Lower lobe of right lung (tissue), 2 donors: ENCODE data around the gene TFAP2A. TPM values are rescaled to one million over a fixed set of nuclear protein-coding genes. Genes with fewer than 3 reads are reported as not detected.

ENCODE experiments used
- ATAC-seq, 2 donors: fragments of 200-7000 bp; cut with Tn5 transposase; one replicate each; pipeline ENCODE4 v1.9.1; 2020 to 2022; ENCODE audit warnings: mild to moderate bottlenecking in 2 of 2, moderate library complexity in 2 of 2
- DNase-seq: peaks from one replicate; pipeline ENCODE4 v3.0.0-alpha.2; 2020
- H3K27ac ChIP-seq: fragments of 200-600 bp; one replicate; pipeline ENCODE4 v1.8.0; 2022
- H3K27me3 ChIP-seq: fragments of 200-600 bp; one replicate; pipeline ENCODE4 v1.8.0; 2022; ENCODE audit warnings: low read depth
- H3K36me3 ChIP-seq: fragments of 200-600 bp; one replicate; pipeline ENCODE4 v1.8.0; 2022; ENCODE audit warnings: mild to moderate bottlenecking
- H3K4me1 ChIP-seq: fragments of 200-600 bp; one replicate; pipeline ENCODE4 v1.8.0; 2022
- H3K4me3 ChIP-seq: fragments of 200-600 bp; one replicate; pipeline ENCODE4 v1.8.0; 2022; ENCODE audit warnings: mild to moderate bottlenecking
- H3K9me3 ChIP-seq: fragments of 200-600 bp; one replicate; pipeline ENCODE4 v1.8.0; 2022
- intact Hi-C: fragments of 100-400 bp; cut with DNase I; formaldehyde crosslinking; loops from one replicate; pipeline ENCODE4 v1.11.0; 2022
- total RNA-seq: library from RNA; stranded (reverse); fragmentation: NEBNext Ultra II Directional; extraction: Animal tissue kit (Norgen Biotek cat#: 25700); gene quantifications from one replicate; pipeline ENCODE4 v1.2.1, GENCODE V29; 2021
- TF ChIP-seq, protein P1 (sequence below): fragments of 200-600 bp; IDR thresholded peaks from one replicate; pipeline ENCODE4 v1.8.0; 2022; ENCODE audit warnings: antibody characterized with exemption, mild to moderate bottlenecking
- donor health status: DM: no; HTN: yes; CAD: no; lungs with severe emphysema.

Gene TFAP2A
- total RNA-seq, 1 donor from 2014 or later = 0.47 TPM

DNA sequence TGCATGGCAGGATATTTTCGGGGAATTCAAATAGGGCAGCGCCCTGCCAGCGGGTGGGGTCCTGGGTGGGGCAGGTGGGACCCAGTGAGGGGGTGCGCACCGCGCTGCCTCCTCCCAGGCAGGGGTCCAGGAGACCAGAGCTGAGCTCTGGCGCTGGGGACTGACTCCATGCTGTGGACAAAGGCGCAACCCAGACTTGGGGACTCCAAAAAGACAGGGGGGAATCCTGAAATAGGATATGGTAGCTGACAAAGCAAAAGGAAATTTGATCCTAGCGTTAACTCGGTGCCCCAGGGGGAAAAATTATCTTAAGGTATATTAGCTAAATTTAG lies 23.6 kb downstream of the TFAP2A start:
- TF ChIP-seq, protein P1, sequence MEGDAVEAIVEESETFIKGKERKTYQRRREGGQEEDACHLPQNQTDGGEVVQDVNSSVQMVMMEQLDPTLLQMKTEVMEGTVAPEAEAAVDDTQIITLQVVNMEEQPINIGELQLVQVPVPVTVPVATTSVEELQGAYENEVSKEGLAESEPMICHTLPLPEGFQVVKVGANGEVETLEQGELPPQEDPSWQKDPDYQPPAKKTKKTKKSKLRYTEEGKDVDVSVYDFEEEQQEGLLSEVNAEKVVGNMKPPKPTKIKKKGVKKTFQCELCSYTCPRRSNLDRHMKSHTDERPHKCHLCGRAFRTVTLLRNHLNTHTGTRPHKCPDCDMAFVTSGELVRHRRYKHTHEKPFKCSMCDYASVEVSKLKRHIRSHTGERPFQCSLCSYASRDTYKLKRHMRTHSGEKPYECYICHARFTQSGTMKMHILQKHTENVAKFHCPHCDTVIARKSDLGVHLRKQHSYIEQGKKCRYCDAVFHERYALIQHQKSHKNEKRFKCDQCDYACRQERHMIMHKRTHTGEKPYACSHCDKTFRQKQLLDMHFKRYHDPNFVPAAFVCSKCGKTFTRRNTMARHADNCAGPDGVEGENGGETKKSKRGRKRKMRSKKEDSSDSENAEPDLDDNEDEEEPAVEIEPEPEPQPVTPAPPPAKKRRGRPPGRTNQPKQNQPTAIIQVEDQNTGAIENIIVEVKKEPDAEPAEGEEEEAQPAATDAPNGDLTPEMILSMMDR = no peak
- DNase-seq = no peak

DNA sequence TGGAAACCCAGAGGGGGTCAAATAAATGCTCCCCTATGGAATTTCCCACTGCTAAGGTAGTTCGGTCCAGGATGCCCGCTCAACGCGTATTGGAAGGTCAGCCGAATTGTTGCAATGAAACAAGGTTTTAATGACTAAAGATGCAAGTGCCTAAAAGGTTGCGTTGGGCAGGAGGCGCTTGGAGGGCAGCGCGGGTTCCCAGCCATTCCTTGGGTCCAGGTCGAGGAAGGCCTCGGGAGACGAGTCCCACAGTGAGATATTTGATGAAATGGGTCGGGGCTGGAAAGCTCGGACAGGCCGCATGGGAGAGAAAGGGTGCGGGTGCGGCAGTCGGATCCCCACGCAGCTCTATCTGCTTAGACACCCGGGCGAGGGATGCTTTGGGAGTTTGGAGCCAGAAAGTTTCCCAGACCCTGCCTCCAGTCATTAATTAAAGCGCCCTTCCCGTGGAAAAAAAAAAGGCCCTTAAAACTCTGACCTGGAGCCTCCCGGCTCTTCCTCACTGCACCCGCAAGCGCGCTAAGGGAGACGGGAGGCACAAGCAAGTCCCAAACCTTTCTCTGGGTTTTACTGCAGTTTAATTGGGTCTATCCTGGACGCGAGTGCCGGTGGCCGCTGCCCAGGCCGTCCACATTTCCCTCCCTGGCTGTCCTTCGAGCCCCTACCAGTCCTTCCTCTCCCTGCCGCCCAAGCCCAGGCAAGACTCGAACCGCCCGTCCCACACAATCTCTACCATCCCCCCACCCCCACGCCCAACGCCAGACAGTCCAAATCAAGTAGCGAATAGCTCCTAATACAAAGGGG lies 24.2 kb downstream of the TFAP2A start:
- intact Hi-C loops = no loop called here
- H3K27ac ChIP-seq = no peak overlapping the region
- peaks cover 98% of the 10 kb centered on the region for H3K27me3 ChIP-seq
- no peaks in the 10 kb centered on the region for H3K36me3 ChIP-seq
- no peaks in the 10 kb centered on the region for H3K9me3 ChIP-seq
- DNase-seq (no peak), ATAC-seq (no peak)
- no peak overlapping the region for H3K4me3 ChIP-seq
- TF ChIP-seq, protein P1 = no peak
- no peaks in the 10 kb centered on the region for H3K4me1 ChIP-seq

More for the DNA sequence above, 23.6 kb downstream of the TFAP2A start:
- H3K27me3 ChIP-seq = peaks cover 98% of the 10 kb centered on the region
- H3K27ac ChIP-seq = no peak overlapping the region
- intact Hi-C loops = no loop called here
- H3K4me1 ChIP-seq = no peaks in the 10 kb centered on the region
- no peaks in the 10 kb centered on the region for H3K36me3 ChIP-seq
- ATAC-seq = no peak
- no peaks in the 10 kb centered on the region for H3K9me3 ChIP-seq
- H3K4me3 ChIP-seq = no peak overlapping the region

DNA sequence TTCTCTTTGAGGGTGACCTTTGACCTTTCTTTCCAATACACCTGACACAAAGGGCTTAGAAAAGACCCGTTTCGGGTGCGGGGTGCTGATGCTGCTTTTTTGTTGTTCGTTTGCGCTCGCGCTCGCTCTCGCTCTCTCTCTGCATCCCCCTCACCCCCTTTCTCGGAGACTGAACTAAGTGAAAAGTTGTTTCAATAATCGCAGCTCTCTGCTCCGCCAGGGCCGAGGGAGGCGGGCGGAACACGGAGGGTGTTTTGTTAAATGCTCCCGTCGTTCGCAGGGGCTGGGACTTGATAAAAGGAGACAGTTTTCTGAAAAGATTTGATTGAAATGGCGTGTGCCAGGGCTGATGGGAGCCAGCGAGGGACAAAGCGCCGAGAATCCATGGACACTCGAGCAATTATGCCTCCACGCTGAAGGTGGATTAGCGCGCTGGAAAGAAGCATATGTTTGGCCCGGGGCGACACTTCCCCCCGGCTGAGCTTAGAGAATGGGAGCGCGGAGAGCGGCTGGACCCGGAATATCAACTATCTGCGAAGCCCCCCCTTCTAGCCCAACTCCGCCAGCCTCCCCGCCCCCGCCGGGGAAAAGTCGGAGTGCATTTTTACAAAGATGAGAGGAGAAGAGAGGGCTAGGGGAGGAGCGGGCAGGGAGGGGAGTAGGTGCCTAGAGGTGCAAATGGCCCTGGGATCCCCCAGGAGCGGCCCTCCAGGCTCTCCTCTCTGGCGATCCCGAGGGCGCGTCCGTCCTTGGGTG lies 25.0 kb downstream of the TFAP2A start:
- no peak for ATAC-seq
- Histone ChIP-seq H3K4me3 (no peak overlapping the region), H3K36me3 (no peaks in the 10 kb centered on the region), H3K27me3 (peaks cover 98% of the 10 kb centered on the region), H3K9me3 (no peaks in the 10 kb centered on the region), H3K4me1 (no peaks in the 10 kb centered on the region), H3K27ac (no peak overlapping the region)
- intact Hi-C loops = no loop called here
- TF ChIP-seq, protein P1 = no peak
- DNase-seq = no peak

DNA sequence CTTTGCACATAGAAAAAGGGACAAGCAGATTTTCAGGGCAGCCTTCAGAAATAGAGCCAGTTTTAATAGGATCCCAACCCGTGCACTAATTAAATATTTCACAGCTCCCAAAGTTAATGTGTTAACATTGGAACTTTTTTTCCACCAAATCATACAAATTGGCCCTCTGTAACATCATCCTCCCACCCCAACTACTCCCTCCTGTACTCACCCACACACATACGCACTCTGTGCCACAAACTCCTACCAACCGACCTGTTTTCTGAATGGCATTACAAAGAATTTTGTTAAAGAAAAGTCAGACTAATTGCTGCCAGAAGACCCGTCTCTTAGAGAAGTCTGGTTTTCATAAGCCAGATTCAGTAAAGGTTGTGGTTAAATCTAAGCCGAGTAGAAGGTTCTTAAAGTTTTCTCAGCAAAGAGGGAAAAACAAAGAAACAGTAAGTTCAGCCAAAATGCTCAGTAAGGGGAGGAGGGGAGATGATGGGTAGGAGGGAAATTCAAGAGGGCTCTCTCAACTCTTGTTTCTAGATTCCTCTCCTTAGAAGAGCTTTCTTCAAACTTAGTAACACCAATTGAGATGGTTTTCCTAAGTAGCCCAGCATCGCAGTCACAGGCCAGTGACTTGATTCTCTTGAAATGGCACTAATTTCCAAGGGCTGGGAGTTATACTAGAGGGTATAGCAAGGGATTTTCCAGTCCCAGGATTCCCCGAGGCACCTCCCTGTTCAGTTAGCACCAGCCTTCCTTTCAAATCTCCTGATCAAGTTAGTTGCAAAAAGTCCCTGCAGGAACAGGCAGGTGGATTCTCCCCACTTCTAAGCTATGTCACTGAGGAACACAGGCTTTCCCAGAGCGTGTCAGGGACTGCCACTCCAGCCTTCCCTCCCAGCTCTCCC lies 27.9 kb downstream of the TFAP2A start:
- no peaks in the 10 kb centered on the region for H3K36me3 ChIP-seq
- no peaks in the 10 kb centered on the region for H3K9me3 ChIP-seq
- no peak for DNase-seq
- H3K4me1 ChIP-seq = peaks cover 16% of the 10 kb centered on the region
- ATAC-seq = no peak
- intact Hi-C loops = no loop called here
- no peak overlapping the region for H3K27ac ChIP-seq
- H3K27me3 ChIP-seq = peaks cover 98% of the 10 kb centered on the region
- TF ChIP-seq, protein P1 = no peak
- no peak overlapping the region for H3K4me3 ChIP-seq

DNA sequence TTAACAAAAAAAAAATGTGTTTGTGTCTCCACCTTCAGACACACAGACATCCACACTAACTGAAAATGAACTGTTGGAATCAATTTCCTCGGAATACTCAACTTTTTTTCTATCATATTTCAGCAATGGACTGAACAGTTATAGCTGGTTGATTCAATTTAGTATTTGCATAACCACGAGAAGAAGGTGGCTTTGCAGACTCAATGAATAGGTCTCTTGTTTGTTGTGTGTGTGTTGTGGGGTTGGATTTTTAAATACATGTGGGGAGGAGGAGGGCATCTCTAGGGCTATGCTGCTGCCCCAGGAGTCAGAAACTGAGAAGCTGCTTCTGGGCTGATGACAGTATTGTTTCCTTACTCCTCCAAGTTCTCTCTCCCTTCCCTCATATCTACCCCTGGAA lies 28.7 kb downstream of the TFAP2A start:
- no peak for ATAC-seq
- Histone ChIP-seq H3K4me3 (no peak overlapping the region), H3K36me3 (no peaks in the 10 kb centered on the region), H3K4me1 (peaks cover 19% of the 10 kb centered on the region), H3K27ac (no peak overlapping the region), H3K9me3 (no peaks in the 10 kb centered on the region), H3K27me3 (peaks cover 98% of the 10 kb centered on the region)
- TF ChIP-seq, protein P1 = no peak
- intact Hi-C loops = no loop called here
- DNase-seq = no peak
